ENCODE results near the gene AVPR2. TPM values are rescaled to one million over a fixed set of nuclear protein-coding genes. Genes with fewer than 3 reads are reported as not detected.

AVPR2 gene
- total RNA-seq, 1 experiment from 2014 or later = 0.26 TPM

DNA sequence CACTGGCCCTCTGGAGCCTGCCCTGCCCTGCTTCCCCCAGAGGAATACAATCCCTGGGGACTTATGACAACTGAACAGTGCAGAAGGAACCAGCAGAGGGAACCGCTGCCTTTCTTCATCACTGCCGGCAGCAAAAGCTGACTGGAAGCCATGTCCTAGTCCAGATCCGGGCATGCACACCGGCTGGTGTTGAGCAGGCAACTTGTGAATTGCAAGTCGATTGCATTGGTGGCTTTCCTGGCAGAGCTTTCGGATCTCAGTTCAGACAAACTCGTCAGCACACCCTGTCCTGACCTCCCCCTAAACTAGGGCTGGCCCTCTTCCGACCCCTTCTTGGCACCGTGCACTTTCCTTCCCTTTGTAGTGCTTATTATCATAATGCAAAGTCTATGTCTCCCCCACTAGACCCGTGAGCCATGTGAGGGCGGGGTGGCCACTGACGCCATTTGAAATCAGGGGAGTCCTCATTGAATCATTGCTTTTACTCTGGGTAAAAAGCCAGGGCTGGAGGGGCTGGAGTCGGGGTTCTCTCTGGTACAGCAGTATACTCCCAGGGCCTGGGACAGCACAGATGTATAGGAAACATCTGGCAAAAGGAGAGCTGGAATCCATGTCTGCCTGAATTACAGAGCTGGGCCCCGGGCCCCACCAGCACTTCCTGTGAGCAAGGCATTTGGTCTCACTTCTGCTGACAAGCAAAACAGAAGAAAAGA, 19.8 kb downstream of the AVPR2 start:
- in situ Hi-C loops (cut with HindIII; ENCODE audit: low pct_unique_long_range_greater_than_20kb, low sequenced_read_pairs) = no loop called here

DNA sequence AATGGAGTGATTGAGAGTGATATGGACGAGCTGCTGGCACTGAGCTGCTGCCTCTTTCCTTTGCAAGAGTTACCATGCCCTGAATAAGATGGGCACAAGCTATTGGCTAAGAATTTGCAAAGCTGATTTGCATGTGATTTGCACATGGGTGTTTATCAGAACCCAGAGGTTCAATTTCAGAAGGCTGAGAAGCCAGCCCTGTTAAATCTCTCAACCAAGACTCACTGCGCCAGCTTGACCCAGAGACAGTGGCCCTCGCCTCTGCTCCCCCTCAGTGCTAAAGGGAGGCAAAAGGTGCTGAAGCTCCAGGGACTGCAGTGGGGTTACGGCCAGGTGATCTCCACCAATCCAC, 20.9 kb downstream of the AVPR2 start:
- no peak for DNase-seq (ENCODE audit: low read depth, low spot score)
- in situ Hi-C loops (cut with HindIII; ENCODE audit: low pct_unique_long_range_greater_than_20kb, low sequenced_read_pairs) = no loop called here

More for the DNA sequence above, 19.8 kb downstream of the AVPR2 start:
- DNase-seq (ENCODE audit: low read depth, low spot score) = peak; percentile 50

- in situ Hi-C loops (cut with HindIII; ENCODE audit: low pct_unique_long_range_greater_than_20kb, low sequenced_read_pairs) = no loop called here
- no peak for DNase-seq (ENCODE audit: low read depth, low spot score)
These were observed 21.5 kb downstream of the AVPR2 start, which contains the start of gene ARHGAP4 for GRCh38 chrX:153925739-153926551. TSS of gene ARHGAP4 (minus strand) at chrX:153926264. CDS start at chrX:153926202, 62 bp downstream.

- DNase-seq (ENCODE audit: low read depth, low spot score) = no peak
- in situ Hi-C loops (cut with HindIII; ENCODE audit: low pct_unique_long_range_greater_than_20kb, low sequenced_read_pairs) = no loop called here
These were observed 22.0 kb downstream of the AVPR2 start for GRCh38 chrX:153926552-153926857.

- in situ Hi-C loops (cut with HindIII; ENCODE audit: low pct_unique_long_range_greater_than_20kb, low sequenced_read_pairs) = no loop called here
These were observed 22.6 kb downstream of the AVPR2 start for GRCh38 chrX:153926858-153927671.

DNA sequence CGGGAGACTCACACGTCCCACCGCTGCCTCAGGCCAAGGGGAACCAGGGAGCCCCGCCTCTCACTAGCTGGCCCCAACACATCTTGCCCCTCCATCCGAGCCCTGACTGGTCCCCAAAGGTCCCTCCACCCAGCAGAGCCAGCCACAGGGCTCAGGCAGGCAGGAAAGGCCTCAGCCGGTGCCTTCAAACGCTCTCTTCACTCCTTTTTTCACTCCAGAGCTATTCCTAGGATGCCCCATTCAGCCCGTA, 23.1 kb downstream of the AVPR2 start:
- in situ Hi-C loops (cut with HindIII; ENCODE audit: low pct_unique_long_range_greater_than_20kb, low sequenced_read_pairs) = no loop called here
- no peak for DNase-seq (ENCODE audit: low read depth, low spot score)

More at GRCh38 chrX:153926858-153927671, 22.6 kb downstream of the AVPR2 start:
- no peak for DNase-seq (ENCODE audit: low read depth, low spot score)

DNA sequence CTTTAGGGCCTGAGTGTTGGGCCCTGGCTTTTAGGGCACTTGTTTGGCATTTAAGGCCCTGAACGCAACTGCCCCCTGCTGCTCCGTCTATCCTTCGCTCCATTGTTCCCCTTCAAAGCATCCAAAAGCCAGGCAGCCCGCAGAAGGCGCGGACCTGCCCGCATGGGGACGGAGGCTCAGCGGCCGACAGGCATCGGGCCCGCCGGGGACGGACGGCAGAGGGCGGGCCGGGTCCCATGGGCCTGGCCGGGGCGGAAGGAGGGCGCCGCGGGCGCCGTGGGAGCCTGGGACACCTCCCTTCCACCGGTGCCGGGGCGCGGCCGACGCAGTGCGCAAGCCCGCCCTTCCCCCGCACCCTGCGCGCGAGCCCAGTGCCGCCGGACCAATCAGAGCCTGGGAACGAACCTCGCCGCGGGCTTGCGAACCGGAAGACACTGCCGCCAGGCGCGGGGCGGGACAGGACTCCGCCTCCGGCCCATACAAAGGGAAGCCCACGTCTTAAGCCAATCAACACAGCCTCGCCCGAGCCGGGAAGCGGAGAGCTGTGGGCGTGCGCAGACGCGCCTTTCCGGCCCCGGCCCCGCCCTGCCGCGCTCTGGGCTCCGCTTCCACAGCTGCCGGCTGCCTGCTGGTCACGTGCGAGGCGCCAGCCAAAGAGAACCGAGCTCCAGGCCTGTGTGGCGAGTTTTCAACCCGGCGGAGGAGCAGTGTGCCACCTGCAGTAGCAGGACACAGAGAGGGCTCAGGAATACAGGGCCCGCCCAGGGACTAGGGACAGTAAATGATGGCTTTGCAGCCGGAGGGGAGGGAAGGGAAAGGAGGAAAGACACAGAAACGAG, 23.7 kb downstream of the AVPR2 start:
- in situ Hi-C loops (cut with HindIII; ENCODE audit: low pct_unique_long_range_greater_than_20kb, low sequenced_read_pairs) = no loop called here
- peak; percentile 96 for DNase-seq (ENCODE audit: low read depth, low spot score)

DNA sequence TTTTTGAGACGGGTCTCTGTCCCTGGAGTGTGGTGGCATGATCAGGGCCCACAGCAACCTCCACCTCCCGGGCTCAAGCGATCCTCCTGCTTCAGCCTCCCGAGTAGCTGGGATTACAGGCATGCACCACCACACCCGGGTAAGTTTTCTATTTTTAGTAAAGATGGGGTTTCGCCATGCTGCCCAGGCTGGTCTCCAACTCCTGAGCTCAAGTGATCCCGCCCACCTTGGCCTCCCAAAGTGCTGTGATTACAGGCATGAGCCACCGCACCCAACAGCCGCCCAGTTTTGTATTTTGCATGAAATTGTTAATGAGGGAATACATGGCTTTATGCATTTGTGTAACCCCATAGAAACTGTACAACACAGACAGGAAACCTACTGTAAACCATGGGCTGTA, 24.4 kb downstream of the AVPR2 start:
- no peak for DNase-seq (ENCODE audit: low read depth, low spot score)
- in situ Hi-C loops (cut with HindIII; ENCODE audit: low pct_unique_long_range_greater_than_20kb, low sequenced_read_pairs) = no loop called here

DNA sequence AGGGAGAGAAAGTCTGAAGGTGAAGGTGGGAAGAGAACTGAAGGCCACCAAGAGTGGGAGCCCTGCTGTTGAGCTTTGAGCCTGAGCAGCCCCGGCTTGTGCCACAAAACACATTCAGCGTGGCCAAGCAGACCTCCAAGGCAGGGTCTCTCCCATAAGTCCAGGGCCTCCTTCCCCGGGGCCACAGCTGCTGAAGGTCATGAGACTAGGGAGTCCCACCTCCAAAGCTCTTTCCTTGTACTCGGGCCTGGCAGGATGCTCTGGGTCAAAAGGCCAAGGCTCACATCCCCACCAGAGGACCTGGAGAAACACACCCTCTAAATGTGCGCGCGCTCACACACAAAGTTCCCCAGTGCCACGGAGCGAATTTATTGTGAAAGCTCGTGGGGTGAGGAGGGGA, 25.1 kb downstream of the AVPR2 start:
- in situ Hi-C loops (cut with HindIII; ENCODE audit: low pct_unique_long_range_greater_than_20kb, low sequenced_read_pairs) = no loop called here
- no peak for DNase-seq (ENCODE audit: low read depth, low spot score)

- in situ Hi-C loops (cut with HindIII; ENCODE audit: low pct_unique_long_range_greater_than_20kb, low sequenced_read_pairs) = no loop called here
- DNase-seq (ENCODE audit: low read depth, low spot score) = no peak
These were observed 25.8 kb downstream of the AVPR2 start for GRCh38 chrX:153930011-153930910.

- in situ Hi-C loops (cut with HindIII; ENCODE audit: low pct_unique_long_range_greater_than_20kb, low sequenced_read_pairs) = no loop called here
These were observed 26.7 kb downstream of the AVPR2 start for GRCh38 chrX:153931151-153931550.

DNA sequence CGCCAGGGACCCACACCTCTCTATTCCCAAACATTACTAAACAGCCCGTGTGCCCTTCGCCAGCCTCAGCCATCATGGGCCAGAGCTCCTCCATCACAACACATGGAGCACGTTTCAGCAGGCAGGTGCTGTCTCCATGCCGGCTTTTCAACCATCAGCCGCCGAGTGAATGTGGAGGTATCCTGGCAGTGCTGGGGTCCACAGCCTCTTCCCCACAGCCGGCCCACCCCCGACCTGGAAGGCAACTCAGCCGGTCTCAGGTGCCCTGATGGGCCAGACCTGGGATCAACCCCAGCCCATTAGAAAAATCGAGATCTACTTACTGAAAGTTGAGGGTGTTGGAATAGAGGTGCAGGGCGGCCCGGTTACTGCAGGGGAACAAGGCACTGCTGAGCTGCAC, 27.3 kb downstream of the AVPR2 start:
- in situ Hi-C loops (cut with HindIII; ENCODE audit: low pct_unique_long_range_greater_than_20kb, low sequenced_read_pairs) = no loop called here
- DNase-seq (ENCODE audit: low read depth, low spot score) = no peak

More at GRCh38 chrX:153931151-153931550, 26.7 kb downstream of the AVPR2 start:
- DNase-seq (ENCODE audit: low read depth, low spot score) = no peak

- in situ Hi-C loops (cut with HindIII; ENCODE audit: low pct_unique_long_range_greater_than_20kb, low sequenced_read_pairs) = no loop called here
- no peak for DNase-seq (ENCODE audit: low read depth, low spot score)
These were observed 27.9 kb downstream of the AVPR2 start for GRCh38 chrX:153932220-153932915.

DNA sequence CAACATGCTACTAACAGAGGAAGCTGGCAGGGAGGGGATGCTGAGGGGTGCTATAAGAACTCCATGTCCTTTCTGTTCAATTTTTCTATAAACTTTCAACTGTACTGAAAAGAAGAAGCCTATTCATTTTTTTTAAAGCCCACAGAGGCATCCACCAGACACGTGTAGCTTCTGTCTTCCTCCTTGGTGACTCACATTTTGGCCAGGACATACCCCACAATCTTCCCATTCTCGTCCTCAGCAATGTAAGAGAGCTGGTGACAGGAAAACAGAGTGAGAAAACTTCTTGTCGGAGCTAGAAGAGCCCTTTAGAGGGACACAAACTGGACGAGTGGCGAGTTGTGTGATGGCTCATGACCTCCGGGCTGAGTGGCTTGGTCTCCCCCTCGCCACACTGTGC, 29.3 kb downstream of the AVPR2 start:
- in situ Hi-C loops (cut with HindIII; ENCODE audit: low pct_unique_long_range_greater_than_20kb, low sequenced_read_pairs) = no loop called here
- no peak for DNase-seq (ENCODE audit: low read depth, low spot score)

DNA sequence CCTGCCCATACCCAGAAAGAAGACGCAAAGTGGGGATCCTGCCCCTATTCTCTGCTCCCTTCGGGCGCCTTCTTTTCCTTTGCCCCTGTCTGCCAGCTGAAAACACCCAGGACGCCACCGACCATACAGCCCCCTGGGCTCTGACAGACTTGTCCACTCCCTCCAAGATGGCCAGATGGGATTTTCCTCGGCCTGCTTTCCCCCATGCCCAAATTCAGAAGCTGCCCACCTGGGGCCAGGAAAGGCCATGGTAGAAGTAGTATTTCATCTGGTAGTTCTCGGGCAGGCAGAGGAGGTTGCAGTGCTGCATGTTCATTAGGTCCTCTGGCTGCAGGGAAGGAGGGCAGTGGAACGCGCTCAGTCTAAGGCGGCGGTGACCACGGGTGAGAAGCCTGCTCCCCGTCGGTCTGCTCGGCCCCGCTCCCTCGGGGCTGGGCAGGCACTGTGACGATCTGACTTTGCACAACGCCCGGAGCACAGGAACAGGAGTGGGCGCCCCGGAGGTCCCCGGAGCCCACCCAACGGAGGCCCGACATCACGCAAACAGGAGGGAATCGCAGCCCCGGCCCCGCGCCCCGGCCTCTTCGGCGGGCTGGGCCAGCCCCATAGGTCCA, 29.8 kb downstream of the AVPR2 start:
- DNase-seq (ENCODE audit: low read depth, low spot score) = no peak
- in situ Hi-C loops (cut with HindIII; ENCODE audit: low pct_unique_long_range_greater_than_20kb, low sequenced_read_pairs) = no loop called here

DNA sequence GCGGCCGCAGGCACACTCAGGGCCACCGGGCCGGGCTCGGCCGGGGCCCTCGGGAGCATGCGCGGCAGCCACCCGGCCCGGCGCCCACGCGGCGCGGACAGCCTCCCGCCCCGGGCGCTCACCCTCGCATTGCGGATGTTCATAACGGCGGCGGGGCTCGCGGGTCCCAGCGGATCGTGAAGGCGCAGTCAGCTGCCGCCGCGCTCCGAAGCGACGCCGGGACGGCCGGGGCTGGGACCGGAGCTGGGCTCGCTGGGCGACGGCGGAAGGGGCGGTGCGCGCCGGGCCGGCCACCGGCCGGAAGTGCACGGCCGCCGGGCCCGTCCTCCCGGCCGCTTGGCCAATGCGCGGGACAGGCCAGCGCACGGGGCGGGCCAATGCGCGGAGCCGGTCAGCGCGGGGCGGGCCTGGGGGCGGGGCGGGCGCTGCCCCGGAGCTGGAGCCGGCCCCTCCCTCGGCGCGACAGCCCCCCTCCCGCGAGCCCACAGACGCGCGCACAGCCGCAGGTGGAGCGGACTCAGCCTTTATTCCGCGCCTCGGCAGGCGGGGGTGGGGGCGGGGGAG, 30.4 kb downstream of the AVPR2 start, which contains the start of gene NAA10:
TSS of gene NAA10 (minus strand) at position 276 of the 564 bp plus-strand sequence. CDS start at position 143, 133 bp downstream.
- in situ Hi-C loops (cut with HindIII; ENCODE audit: low pct_unique_long_range_greater_than_20kb, low sequenced_read_pairs) = no loop called here
- DNase-seq (ENCODE audit: low read depth, low spot score) = peak; percentile 71
